NT2/D1 (cell line): ENCODE measurements around the gene UBE3C.

Source experiments
- SUZ12 ChIP-seq: IDR thresholded peaks from 2 replicates; pipeline ENCODE4 v1.6.1; 2011; ENCODE audit not compliant: insufficient read length, insufficient read depth; ENCODE audit errors: extremely low read depth
- YY1 ChIP-seq: IDR thresholded peaks from 2 replicates; pipeline ENCODE4 v1.6.1; 2011; ENCODE audit not compliant: insufficient read length, insufficient read depth
- ZNF274 ChIP-seq: IDR thresholded peaks from 2 replicates; pipeline ENCODE4 v1.6.1; 2011; ENCODE audit warnings: mild to moderate bottlenecking, low read depth, low read length

GRCh38 chr7:157276091-157276561 is 137.4 kb downstream of the UBE3C start:
- TF ChIP-seq YY1 (no peak), ZNF274 (no peak), SUZ12 (no peak)
